Liver (tissue), 9 donors: ENCODE results near the gene ACTR10. TPM values are rescaled to one million over a fixed set of nuclear protein-coding genes. Genes with fewer than 3 reads are reported as not detected.

Source experiments
- DNase-seq: peaks from one replicate; pipeline ENCODE4 v3.0.0-alpha.2; 2017; ENCODE audit warnings: low spot score
- H3K27ac ChIP-seq, 2 donors: one replicate each; pipeline ENCODE4 v1.7.0; 2013; ENCODE audit warnings: inconsistent platforms in 2 of 2, low read length in 2 of 2, control low read depth in 1 of 2, low read depth in 1 of 2, mild to moderate bottlenecking in 1 of 2
- H3K27me3 ChIP-seq, 4 donors: one replicate each; pipeline versions ENCODE4 v1.6.1 to v1.7.0; 2013; ENCODE audit warnings: low read length in 3 of 4, inconsistent platforms in 1 of 4, mild to moderate bottlenecking in 1 of 4, moderate library complexity in 1 of 4; ENCODE audit not compliant: control insufficient read depth in 4 of 4, insufficient read depth in 4 of 4
- H3K36me3 ChIP-seq, 4 donors: one replicate each; pipeline versions ENCODE4 v1.6.1 to v1.7.0; 2013; ENCODE audit warnings: low read length in 3 of 4, mild to moderate bottlenecking in 3 of 4, low read depth in 1 of 4, moderate library complexity in 1 of 4; ENCODE audit not compliant: control insufficient read depth in 4 of 4, insufficient read depth in 3 of 4
- H3K4me1 ChIP-seq, 4 donors: one replicate each; pipeline versions ENCODE4 v1.6.1 to v1.7.0; 2013; ENCODE audit warnings: low read length in 3 of 4, mild to moderate bottlenecking in 3 of 4, moderate library complexity in 1 of 4; ENCODE audit not compliant: control insufficient read depth in 4 of 4, insufficient read depth in 4 of 4
- H3K4me3 ChIP-seq, 3 donors: one replicate each; pipeline versions ENCODE4 v1.6.1 to v1.7.0; 2013; ENCODE audit warnings: low read length in 3 of 3, control low read depth in 1 of 3, low read depth in 1 of 3, mild to moderate bottlenecking in 1 of 3
- H3K9ac ChIP-seq, 2 donors: one replicate each; pipeline ENCODE4 v1.7.0; 2013; ENCODE audit warnings: low read length in 2 of 2, mild to moderate bottlenecking in 2 of 2, moderate library complexity in 2 of 2, control low read depth in 1 of 2, low read depth in 1 of 2
- H3K9me3 ChIP-seq, 4 donors: one replicate each; pipeline versions ENCODE4 v1.6.1 to v1.7.0; 2013; ENCODE audit warnings: low read length in 3 of 4; ENCODE audit not compliant: control insufficient read depth in 4 of 4
- ATF3 ChIP-seq: IDR thresholded peaks from 2 replicates; pipeline ENCODE4 v1.6.1; 2016; ENCODE audit warnings: antibody characterized with exemption
- CTCF ChIP-seq: fragments of 150-350 bp; IDR thresholded peaks from 2 replicates; pipeline ENCODE4 v1.5.1; 2017; ENCODE audit warnings: improper control_type of control experiment, low read depth, low read length; ENCODE audit not compliant: missing input control
- EGR1 ChIP-seq, 2 donors: IDR thresholded peaks; 2 replicates each; pipeline ENCODE4 v1.6.1; 2016 to 2018; ENCODE audit warnings: antibody characterized with exemption in 2 of 2, low read depth in 2 of 2
- FOXA1 ChIP-seq: IDR thresholded peaks from 2 replicates; pipeline ENCODE4 v1.6.1; 2016; ENCODE audit warnings: antibody characterized with exemption
- FOXA2 ChIP-seq: IDR thresholded peaks from 2 replicates; pipeline ENCODE4 v1.6.1; 2016; ENCODE audit warnings: antibody characterized with exemption
- GABPA ChIP-seq, 2 donors: IDR thresholded peaks in 1 of 2; conservative IDR thresholded peaks in 1 of 2; 2 replicates each; pipeline ENCODE4 v1.6.1; 2016; ENCODE audit warnings: antibody characterized with exemption in 2 of 2, mild to moderate bottlenecking in 1 of 2, moderate library complexity in 1 of 2
- HNF4A ChIP-seq, 2 donors: conservative IDR thresholded peaks; 2 replicates each; pipeline ENCODE4 v1.6.1; 2016; ENCODE audit warnings: antibody characterized with exemption in 2 of 2, mild to moderate bottlenecking in 2 of 2
- HNF4G ChIP-seq: IDR thresholded peaks from 2 replicates; pipeline ENCODE4 v1.6.1; 2016; ENCODE audit warnings: antibody characterized with exemption
- JUND ChIP-seq, 2 donors: IDR thresholded peaks; 2 replicates each; pipeline ENCODE4 v1.6.1; 2016; ENCODE audit warnings: antibody characterized with exemption in 2 of 2
- MAX ChIP-seq: IDR thresholded peaks from 2 replicates; pipeline ENCODE4 v1.6.1; 2016; ENCODE audit warnings: antibody characterized with exemption
- NR2F2 ChIP-seq: IDR thresholded peaks from 2 replicates; pipeline ENCODE4 v1.6.1; 2016; ENCODE audit warnings: antibody characterized with exemption
- RAD21 ChIP-seq, 2 donors: IDR thresholded peaks; 2 replicates each; pipeline ENCODE4 v1.6.1; 2016; ENCODE audit warnings: antibody characterized with exemption in 2 of 2, mild to moderate bottlenecking in 2 of 2
- REST ChIP-seq: IDR thresholded peaks from 2 replicates; pipeline ENCODE4 v1.6.1; 2016; ENCODE audit warnings: antibody characterized with exemption, mild to moderate bottlenecking
- RXRA ChIP-seq, 2 donors: IDR thresholded peaks; 2 replicates each; pipeline ENCODE4 v1.6.1; 2017 to 2018; ENCODE audit warnings: antibody characterized with exemption in 2 of 2, mild to moderate bottlenecking in 1 of 2
- SP1 ChIP-seq: IDR thresholded peaks from 2 replicates; pipeline ENCODE4 v1.6.1; 2018; ENCODE audit warnings: antibody characterized with exemption, mild to moderate bottlenecking
- TAF1 ChIP-seq: conservative IDR thresholded peaks from 2 replicates; pipeline ENCODE4 v1.6.1; 2016; ENCODE audit warnings: antibody characterized with exemption, mild to moderate bottlenecking
- YY1 ChIP-seq: IDR thresholded peaks from 2 replicates; pipeline ENCODE4 v1.6.1; 2016; ENCODE audit warnings: antibody characterized with exemption, mild to moderate bottlenecking
- ZBTB33 ChIP-seq: IDR thresholded peaks from 2 replicates; pipeline ENCODE4 v1.6.1; 2016; ENCODE audit warnings: antibody characterized with exemption
- WGBS: extraction: QIAGEN DNeasy Blood & Tissue Kit; methylation state at CpG from one replicate; pipeline ENCODE4 v1.1.7; 2013; 5-methylcytosine and 5-hydroxymethylcytosine counted together
- polyA plus RNA-seq, 2 donors: library from polyadenylated mRNA; stranded (reverse) in 1 of 2; unstranded in 1 of 2; fragments of 200-250 nt in 1 of 2; fragments of >200 nt in 1 of 2; fragmentation: Nextera tagmentation in 1 of 2; extraction: Ambion mirVana in 1 of 2; gene quantifications; one replicate each; pipeline versions ENCODE4 v1.2.1 to v1.2.3, GENCODE V29; 2013 to 2015
- total RNA-seq, 2 donors: library from RNA; depleted of rRNA; stranded (reverse); fragments of >200 nt; gene quantifications; one replicate each; pipeline ENCODE4 v1.2.3, GENCODE V29; 2014
- donor health status: healthy.
- donor health status: healthy.
- donor health status: healthy.
- donor health status: healthy.
- donor health status: healthy.

The ACTR10 gene
- total and polyA plus RNA-seq, 4 donors = 19.2 to 42.0 (median 25.2) TPM

- no peak for TF ChIP-seq ZBTB33
- no peak for TF ChIP-seq HNF4A (conservative IDR thresholded peaks at IDR 0.05)
These were observed 10.8 kb upstream of the ACTR10 start (continued) for GRCh38 chr14:58189176-58189575.

GRCh38 chr14:58191763-58192601 is 8.0 kb upstream of the ACTR10 start:
- H3K27me3 ChIP-seq = no peaks in the 10 kb centered on the region
- H3K4me1 ChIP-seq = peaks cover 0 to 3% (median 0%) of the 10 kb centered on the region in 4 donors
- H3K9ac ChIP-seq = no peak overlapping the region
- H3K36me3 ChIP-seq = no peaks in the 10 kb centered on the region
- TF ChIP-seq RAD21 (IDR thresholded peaks at IDR 0.05) (no peak), GABPA (IDR thresholded peaks at IDR 0.05 in 1 of 2, conservative IDR thresholded peaks at IDR 0.05 in 1 of 2) (no peak), ATF3 (no peak), REST (no peak), YY1 (no peak), ZBTB33 (no peak), FOXA2 (no peak), FOXA1 (no peak), TAF1 (no peak), CTCF (no peak), EGR1 (IDR thresholded peaks at IDR 0.05; ENCODE audit: low read depth in 2 of 2) (no peak), HNF4G (no peak), MAX (no peak), JUND (IDR thresholded peaks at IDR 0.05) (no peak), SP1 (no peak), RXRA (IDR thresholded peaks at IDR 0.05) (no peak), NR2F2 (no peak), HNF4A (conservative IDR thresholded peaks at IDR 0.05) (no peak)
- 67% methylated on average over 3 of the region's 3 CpGs for WGBS
- no peak overlapping the region for H3K27ac ChIP-seq
- DNase-seq = no peak
- no peak overlapping the region for H3K4me3 ChIP-seq
- H3K9me3 ChIP-seq = no peaks in the 10 kb centered on the region
